GM23338 (cell line): ENCODE results near the gene SEC61G. TPM values are rescaled to one million over a fixed set of nuclear protein-coding genes. Genes with fewer than 3 reads are reported as not detected.

Experiments used
- ATAC-seq: fragments of 200-7000 bp; cut with Tn5 transposase; 3 replicates; pipeline ENCODE4 v1.9.1; 2020
- DNase-seq: peaks from one replicate; pipeline ENCODE4 v3.0.0-alpha.2; 2015; ENCODE audit warnings: low spot score
- H2AFZ ChIP-seq: fragments of 200-600 bp; sonication (generic); 2 replicates; pipeline ENCODE4 v1.8.0; 2016; ENCODE audit warnings: antibody characterized with exemption, mild to moderate bottlenecking, moderate library complexity
- H3F3A ChIP-seq: fragments of 200-600 bp; sonication (generic); replicated peaks from 2 replicates; pipeline ENCODE4 v1.8.0; 2017; ENCODE audit warnings: antibody characterized with exemption, mixed run types, low read depth
- H3K27ac ChIP-seq: fragments of 200-600 bp; sonication (generic); 2 replicates; pipeline ENCODE4 v1.6.1; 2016; ENCODE audit warnings: low read depth
- H3K27me3 ChIP-seq: fragments of 200-600 bp; sonication (generic); 2 replicates; pipeline ENCODE4 v1.8.0; 2016; ENCODE audit warnings: mild to moderate bottlenecking, mixed run types, moderate library complexity; ENCODE audit not compliant: insufficient read depth
- H3K36me3 ChIP-seq: fragments of 200-600 bp; sonication (generic); 2 replicates; pipeline ENCODE4 v1.8.0; 2016; ENCODE audit warnings: mild to moderate bottlenecking; ENCODE audit not compliant: insufficient read depth
- H3K4me1 ChIP-seq: fragments of 200-600 bp; sonication (generic); 2 replicates; pipeline ENCODE4 v1.8.0; 2016; ENCODE audit warnings: mild to moderate bottlenecking, moderate library complexity; ENCODE audit not compliant: insufficient read depth
- H3K4me2 ChIP-seq: fragments of 200-600 bp; sonication (generic); 2 replicates; pipeline ENCODE4 v1.7.1; 2017; ENCODE audit warnings: mixed run types
- H3K4me3 ChIP-seq: fragments of 200-600 bp; sonication (generic); 2 replicates; pipeline ENCODE4 v1.6.1; 2016; ENCODE audit warnings: mixed run types
- H3K79me2 ChIP-seq: fragments of 200-600 bp; sonication (generic); replicated peaks from 2 replicates; pipeline ENCODE4 v1.8.0; 2017; ENCODE audit warnings: mild to moderate bottlenecking; ENCODE audit not compliant: insufficient read depth
- H3K9me2 ChIP-seq: fragments of 200-600 bp; sonication (generic); 2 replicates; pipeline ENCODE4 v1.8.0; 2017; ENCODE audit not compliant: insufficient read depth
- H4K20me1 ChIP-seq: fragments of 200-600 bp; sonication (generic); replicated peaks from 2 replicates; pipeline ENCODE4 v1.8.0; 2017; ENCODE audit warnings: mild to moderate bottlenecking; ENCODE audit not compliant: insufficient read depth
- H3K27ac Mint-ChIP-seq: 2 replicates; pipeline ENCODE4 v1.8.0; 2020; ENCODE audit warnings: inconsistent platforms, mild to moderate bottlenecking, moderate library complexity, mixed read lengths
- H3K27me3 Mint-ChIP-seq: 3 replicates; pipeline ENCODE4 v1.8.0; 2022; ENCODE audit warnings: low read depth, mild to moderate bottlenecking, moderate library complexity, mixed read lengths, inconsistent platforms; ENCODE audit not compliant: insufficient read depth, poor library complexity
- H3K36me3 Mint-ChIP-seq: 3 replicates; pipeline ENCODE4 v1.8.0; 2021; ENCODE audit warnings: low read depth, mild to moderate bottlenecking, inconsistent platforms, moderate library complexity, mixed read lengths
- H3K4me1 Mint-ChIP-seq: 3 replicates; pipeline ENCODE4 v1.8.0; 2020; ENCODE audit warnings: mild to moderate bottlenecking, inconsistent platforms, mixed read lengths
- H3K4me3 Mint-ChIP-seq: 3 replicates; pipeline ENCODE4 v1.8.0; 2021; ENCODE audit warnings: moderate library complexity, mild to moderate bottlenecking, inconsistent platforms, mixed read lengths
- H3K9me3 Mint-ChIP-seq: 3 replicates; pipeline ENCODE4 v1.8.0; 2020; ENCODE audit warnings: moderate library complexity, mild to moderate bottlenecking, inconsistent platforms, mixed read lengths
- CREB1 ChIP-seq: fragments of 250-450 bp; sonication (Bioruptor Pico); IDR thresholded peaks from 2 replicates; pipeline ENCODE4 v1.5.0; 2020; ENCODE audit warnings: low read depth, mild to moderate bottlenecking, moderate library complexity
- EZH2 ChIP-seq: fragments of 200-600 bp; sonication (generic); IDR thresholded peaks from one replicate; pipeline ENCODE4 v1.8.0; 2017; ENCODE audit warnings: antibody characterized with exemption, mild to moderate bottlenecking, low read depth; ENCODE audit not compliant: unreplicated experiment
- EZH2phosphoT487 ChIP-seq: fragments of 200-600 bp; sonication (generic); IDR thresholded peaks from one replicate; pipeline ENCODE4 v1.8.1; 2018; ENCODE audit warnings: antibody characterized with exemption; ENCODE audit not compliant: unreplicated experiment
- JUNB ChIP-seq: IDR thresholded peaks from one replicate; pipeline ENCODE4 v1.6.1; 2016; ENCODE audit warnings: antibody characterized with exemption; ENCODE audit not compliant: unreplicated experiment
- NANOG ChIP-seq: IDR thresholded peaks from 2 replicates; pipeline ENCODE4 v1.6.1; 2016; ENCODE audit warnings: antibody characterized with exemption, borderline replicate concordance
- POLR2AphosphoS5 ChIP-seq: IDR thresholded peaks from 2 replicates; pipeline ENCODE4 v1.6.1; 2016; ENCODE audit warnings: antibody characterized with exemption, low read depth
- REST ChIP-seq: IDR thresholded peaks from one replicate; pipeline ENCODE4 v1.6.1; 2018; ENCODE audit warnings: antibody characterized with exemption; ENCODE audit not compliant: unreplicated experiment
- STAT1 ChIP-seq: IDR thresholded peaks from one replicate; pipeline ENCODE4 v1.6.1; 2016; ENCODE audit warnings: antibody characterized with exemption; ENCODE audit not compliant: unreplicated experiment
- ZNF114 ChIP-seq: fragments of 250-450 bp; sonication (Bioruptor Pico); IDR thresholded peaks from 2 replicates; pipeline ENCODE4 v1.5.0; 2020; ENCODE audit warnings: mild to moderate bottlenecking, moderate library complexity
- ZNF331 ChIP-seq: fragments of 250-450 bp; sonication (Bioruptor Pico); IDR thresholded peaks from 2 replicates; pipeline ENCODE4 v1.5.0; 2020; ENCODE audit warnings: low read depth, mild to moderate bottlenecking, moderate library complexity
- polyA plus RNA-seq: library from polyadenylated mRNA; unstranded; fragments of >200 nt; fragmentation: Nextera tagmentation; extraction: Ambion mirVana; gene quantifications from 2 replicates; pipeline ENCODE4 v1.2.1, GENCODE V29; 2016
- total RNA-seq: library from RNA; depleted of rRNA; stranded (reverse); fragments of >200 nt; shearing (Covaris generic); gene quantifications from 2 replicates; pipeline ENCODE4 v1.2.3, GENCODE V29; 2014
- TF ChIP-seq, protein P1 (sequence below), 2 experiments: fragments of 200-600 bp in 1 of 2; sonication (generic) in 1 of 2; conservative IDR thresholded peaks; 2 replicates each; pipeline versions ENCODE4 v1.5.1 to v1.6.1; 2016 to 2017; ENCODE audit warnings: antibody characterized with exemption in 2 of 2, low read depth in 2 of 2, mild to moderate bottlenecking in 2 of 2, moderate library complexity in 1 of 2
- TF ChIP-seq, protein P2 (sequence below): fragments of 250-450 bp; sonication (Bioruptor Pico); IDR thresholded peaks from 2 replicates; pipeline ENCODE4 v1.5.0; 2020; ENCODE audit warnings: mild to moderate bottlenecking, moderate library complexity
- TF ChIP-seq, protein P3 (sequence below): IDR thresholded peaks from 2 replicates; pipeline ENCODE4 v1.6.1; 2016; ENCODE audit warnings: antibody characterized with exemption

The SEC61G gene
- total and polyA plus RNA-seq, 2 experiments from 2014 or later: 350 to 497 TPM

DNA sequence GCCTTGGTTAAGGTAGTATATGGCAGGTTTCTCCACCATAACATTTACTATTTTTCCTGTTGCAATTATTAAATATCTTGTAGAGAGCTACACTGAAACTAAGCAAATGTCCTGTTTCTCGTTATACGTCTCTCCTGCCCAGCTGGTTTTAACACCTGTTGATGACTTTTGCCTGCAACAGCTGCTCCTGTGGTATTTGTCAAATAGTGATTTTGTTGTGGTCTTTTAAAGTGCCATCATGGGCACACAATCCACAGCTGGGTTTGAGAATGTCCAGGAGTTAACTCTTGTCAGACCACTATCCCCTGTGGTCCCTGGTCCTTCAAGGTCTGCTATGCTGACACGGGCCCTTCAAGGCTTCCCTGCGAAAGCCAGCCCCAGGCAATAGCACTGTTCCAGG lies 24.9 kb upstream of the SEC61G start:
- Histone ChIP-seq H3K27me3 (no peaks in the 10 kb centered on the region), H3K4me3 (no peak overlapping the region), H3K4me1 (peaks cover 22% of the 10 kb centered on the region), H3K4me2 (no peak overlapping the region), H4K20me1 (no peaks in the 10 kb centered on the region), H3K36me3 (no peaks in the 10 kb centered on the region), H2AFZ (no peak overlapping the region), H3K79me2 (no peaks in the 10 kb centered on the region), H3K27ac (no peak overlapping the region), H3K9me2 (peaks cover 18% of the 10 kb centered on the region), H3F3A (no peaks in the 10 kb centered on the region)
- TF ChIP-seq JUNB (no peak), STAT1 (no peak), ZNF114 (CRISPR knock-in tag) (no peak), NANOG (no peak), ZNF331 (CRISPR knock-in tag) (no peak), EZH2 (no peak), POLR2AphosphoS5 (no peak), REST (no peak), CREB1 (CRISPR knock-in tag) (no peak), EZH2phosphoT487 (no peak)
- TF ChIP-seq, protein P1, sequence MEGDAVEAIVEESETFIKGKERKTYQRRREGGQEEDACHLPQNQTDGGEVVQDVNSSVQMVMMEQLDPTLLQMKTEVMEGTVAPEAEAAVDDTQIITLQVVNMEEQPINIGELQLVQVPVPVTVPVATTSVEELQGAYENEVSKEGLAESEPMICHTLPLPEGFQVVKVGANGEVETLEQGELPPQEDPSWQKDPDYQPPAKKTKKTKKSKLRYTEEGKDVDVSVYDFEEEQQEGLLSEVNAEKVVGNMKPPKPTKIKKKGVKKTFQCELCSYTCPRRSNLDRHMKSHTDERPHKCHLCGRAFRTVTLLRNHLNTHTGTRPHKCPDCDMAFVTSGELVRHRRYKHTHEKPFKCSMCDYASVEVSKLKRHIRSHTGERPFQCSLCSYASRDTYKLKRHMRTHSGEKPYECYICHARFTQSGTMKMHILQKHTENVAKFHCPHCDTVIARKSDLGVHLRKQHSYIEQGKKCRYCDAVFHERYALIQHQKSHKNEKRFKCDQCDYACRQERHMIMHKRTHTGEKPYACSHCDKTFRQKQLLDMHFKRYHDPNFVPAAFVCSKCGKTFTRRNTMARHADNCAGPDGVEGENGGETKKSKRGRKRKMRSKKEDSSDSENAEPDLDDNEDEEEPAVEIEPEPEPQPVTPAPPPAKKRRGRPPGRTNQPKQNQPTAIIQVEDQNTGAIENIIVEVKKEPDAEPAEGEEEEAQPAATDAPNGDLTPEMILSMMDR (conservative IDR thresholded peaks at IDR 0.05; ENCODE audit: low read depth in 2 of 2): no peak
- TF ChIP-seq, protein P2, sequence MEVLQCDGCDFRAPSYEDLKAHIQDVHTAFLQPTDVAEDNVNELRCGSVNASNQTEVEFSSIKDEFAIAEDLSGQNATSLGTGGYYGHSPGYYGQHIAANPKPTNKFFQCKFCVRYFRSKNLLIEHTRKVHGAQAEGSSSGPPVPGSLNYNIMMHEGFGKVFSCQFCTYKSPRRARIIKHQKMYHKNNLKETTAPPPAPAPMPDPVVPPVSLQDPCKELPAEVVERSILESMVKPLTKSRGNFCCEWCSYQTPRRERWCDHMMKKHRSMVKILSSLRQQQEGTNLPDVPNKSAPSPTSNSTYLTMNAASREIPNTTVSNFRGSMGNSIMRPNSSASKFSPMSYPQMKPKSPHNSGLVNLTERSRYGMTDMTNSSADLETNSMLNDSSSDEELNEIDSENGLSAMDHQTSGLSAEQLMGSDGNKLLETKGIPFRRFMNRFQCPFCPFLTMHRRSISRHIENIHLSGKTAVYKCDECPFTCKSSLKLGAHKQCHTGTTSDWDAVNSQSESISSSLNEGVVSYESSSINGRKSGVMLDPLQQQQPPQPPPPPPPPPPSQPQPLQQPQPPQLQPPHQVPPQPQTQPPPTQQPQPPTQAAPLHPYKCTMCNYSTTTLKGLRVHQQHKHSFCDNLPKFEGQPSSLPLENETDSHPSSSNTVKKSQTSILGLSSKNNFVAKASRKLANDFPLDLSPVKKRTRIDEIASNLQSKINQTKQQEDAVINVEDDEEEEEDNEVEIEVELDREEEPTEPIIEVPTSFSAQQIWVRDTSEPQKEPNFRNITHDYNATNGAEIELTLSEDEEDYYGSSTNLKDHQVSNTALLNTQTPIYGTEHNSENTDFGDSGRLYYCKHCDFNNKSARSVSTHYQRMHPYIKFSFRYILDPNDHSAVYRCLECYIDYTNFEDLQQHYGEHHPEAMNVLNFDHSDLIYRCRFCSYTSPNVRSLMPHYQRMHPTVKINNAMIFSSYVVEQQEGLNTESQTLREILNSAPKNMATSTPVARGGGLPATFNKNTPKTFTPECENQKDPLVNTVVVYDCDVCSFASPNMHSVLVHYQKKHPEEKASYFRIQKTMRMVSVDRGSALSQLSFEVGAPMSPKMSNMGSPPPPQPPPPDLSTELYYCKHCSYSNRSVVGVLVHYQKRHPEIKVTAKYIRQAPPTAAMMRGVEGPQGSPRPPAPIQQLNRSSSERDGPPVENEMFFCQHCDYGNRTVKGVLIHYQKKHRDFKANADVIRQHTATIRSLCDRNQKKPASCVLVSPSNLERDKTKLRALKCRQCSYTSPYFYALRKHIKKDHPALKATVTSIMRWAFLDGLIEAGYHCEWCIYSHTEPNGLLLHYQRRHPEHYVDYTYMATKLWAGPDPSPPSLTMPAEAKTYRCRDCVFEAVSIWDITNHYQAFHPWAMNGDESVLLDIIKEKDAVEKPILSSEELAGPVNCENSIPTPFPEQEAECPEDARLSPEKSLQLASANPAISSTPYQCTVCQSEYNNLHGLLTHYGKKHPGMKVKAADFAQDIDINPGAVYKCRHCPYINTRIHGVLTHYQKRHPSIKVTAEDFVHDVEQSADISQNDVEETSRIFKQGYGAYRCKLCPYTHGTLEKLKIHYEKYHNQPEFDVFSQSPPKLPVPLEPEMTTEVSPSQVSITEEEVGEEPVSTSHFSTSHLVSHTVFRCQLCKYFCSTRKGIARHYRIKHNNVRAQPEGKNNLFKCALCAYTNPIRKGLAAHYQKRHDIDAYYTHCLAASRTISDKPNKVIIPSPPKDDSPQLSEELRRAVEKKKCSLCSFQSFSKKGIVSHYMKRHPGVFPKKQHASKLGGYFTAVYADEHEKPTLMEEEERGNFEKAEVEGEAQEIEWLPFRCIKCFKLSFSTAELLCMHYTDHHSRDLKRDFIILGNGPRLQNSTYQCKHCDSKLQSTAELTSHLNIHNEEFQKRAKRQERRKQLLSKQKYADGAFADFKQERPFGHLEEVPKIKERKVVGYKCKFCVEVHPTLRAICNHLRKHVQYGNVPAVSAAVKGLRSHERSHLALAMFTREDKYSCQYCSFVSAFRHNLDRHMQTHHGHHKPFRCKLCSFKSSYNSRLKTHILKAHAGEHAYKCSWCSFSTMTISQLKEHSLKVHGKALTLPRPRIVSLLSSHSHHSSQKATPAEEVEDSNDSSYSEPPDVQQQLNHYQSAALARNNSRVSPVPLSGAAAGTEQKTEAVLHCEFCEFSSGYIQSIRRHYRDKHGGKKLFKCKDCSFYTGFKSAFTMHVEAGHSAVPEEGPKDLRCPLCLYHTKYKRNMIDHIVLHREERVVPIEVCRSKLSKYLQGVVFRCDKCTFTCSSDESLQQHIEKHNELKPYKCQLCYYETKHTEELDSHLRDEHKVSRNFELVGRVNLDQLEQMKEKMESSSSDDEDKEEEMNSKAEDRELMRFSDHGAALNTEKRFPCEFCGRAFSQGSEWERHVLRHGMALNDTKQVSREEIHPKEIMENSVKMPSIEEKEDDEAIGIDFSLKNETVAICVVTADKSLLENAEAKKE: no peak
- TF ChIP-seq, protein P3, sequence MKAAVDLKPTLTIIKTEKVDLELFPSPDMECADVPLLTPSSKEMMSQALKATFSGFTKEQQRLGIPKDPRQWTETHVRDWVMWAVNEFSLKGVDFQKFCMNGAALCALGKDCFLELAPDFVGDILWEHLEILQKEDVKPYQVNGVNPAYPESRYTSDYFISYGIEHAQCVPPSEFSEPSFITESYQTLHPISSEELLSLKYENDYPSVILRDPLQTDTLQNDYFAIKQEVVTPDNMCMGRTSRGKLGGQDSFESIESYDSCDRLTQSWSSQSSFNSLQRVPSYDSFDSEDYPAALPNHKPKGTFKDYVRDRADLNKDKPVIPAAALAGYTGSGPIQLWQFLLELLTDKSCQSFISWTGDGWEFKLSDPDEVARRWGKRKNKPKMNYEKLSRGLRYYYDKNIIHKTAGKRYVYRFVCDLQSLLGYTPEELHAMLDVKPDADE: no peak
- DNase-seq (no peak), ATAC-seq (no peak)
- no peak overlapping the region for H3K4me3 Mint-ChIP-seq
- peaks cover 8% of the 10 kb centered on the region for H3K27me3 Mint-ChIP-seq
- H3K36me3 Mint-ChIP-seq: no peaks in the 10 kb centered on the region
- no peak overlapping the region for H3K27ac Mint-ChIP-seq
- H3K4me1 Mint-ChIP-seq: peaks cover 29% of the 10 kb centered on the region
- no peaks in the 10 kb centered on the region for H3K9me3 Mint-ChIP-seq
